ENCODE results near the gene CNIH3.

Gene CNIH3

GRCh38 chr1:224767676-224768075 lies 151.6 kb downstream of the CNIH3 start:
- DNase-seq (ENCODE audit: low read depth in 2 of 3, low spot score in 1 of 3), result no peak

DNA sequence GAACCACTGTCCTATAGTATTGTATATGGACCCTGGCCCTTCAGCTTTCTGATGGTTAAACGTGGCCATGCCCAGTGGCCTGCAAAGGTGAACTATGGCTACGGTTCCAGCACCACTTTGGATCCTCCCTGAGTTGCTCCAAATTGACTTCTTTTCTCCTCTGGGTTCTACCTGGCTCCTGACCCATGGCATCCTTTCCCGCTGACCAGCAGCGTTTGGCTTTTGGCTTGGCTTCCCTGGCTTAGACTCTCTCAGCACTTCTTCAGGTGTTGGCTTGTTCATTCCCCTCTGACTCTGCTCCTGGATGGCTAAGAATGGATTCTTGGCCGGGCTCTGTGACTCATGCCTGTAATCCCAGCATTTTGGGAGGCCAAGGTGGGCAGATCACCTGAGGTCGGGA lies 152.9 kb downstream of the CNIH3 start:
- no peak for DNase-seq (ENCODE audit: low read depth in 2 of 3, low spot score in 1 of 3)

DNA sequence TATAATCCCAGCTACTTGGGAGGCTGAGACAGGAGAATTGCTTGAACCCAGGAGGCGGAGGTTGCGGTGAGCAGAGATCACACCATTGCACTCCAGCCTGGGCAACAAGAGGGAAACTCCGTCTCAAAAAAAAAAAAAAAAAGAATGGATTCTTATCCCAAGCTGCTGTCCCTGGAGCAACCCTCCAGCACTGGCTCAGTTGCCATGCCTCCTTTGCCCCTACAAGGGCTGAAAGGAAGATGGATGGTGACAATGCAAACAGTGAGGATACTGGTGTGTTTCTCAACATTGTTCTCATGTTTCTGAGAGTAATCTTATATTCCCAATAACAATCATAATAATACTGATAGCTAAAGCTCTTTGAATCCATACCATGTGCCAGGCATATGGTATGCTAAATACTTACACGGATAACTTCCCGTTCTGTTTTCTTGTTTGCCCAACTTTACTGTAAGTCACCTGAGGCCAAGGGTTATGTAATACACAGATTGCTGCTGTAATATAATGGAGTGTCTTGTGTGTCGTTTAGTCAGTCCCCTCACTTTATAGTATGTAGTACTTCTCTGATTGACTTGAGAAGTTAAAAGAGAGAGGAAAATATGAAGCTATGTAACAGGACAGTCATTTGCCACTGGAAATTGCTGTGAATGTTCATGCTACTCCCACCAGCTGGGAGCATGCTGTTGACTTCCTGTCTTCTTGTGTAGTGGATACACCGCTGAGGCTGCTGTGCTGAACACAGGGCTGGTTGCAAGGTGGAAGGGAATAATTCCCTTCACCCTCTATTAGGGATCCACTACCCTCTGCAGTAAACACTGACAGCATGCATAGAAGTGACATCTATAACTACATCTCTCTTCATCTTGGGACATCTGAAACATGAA lies 153.6 kb downstream of the CNIH3 start:
- DNase-seq (ENCODE audit: low read depth in 2 of 3, low spot score in 1 of 3), result no peak

GRCh38 chr1:224770336-224770693 lies 154.2 kb downstream of the CNIH3 start:
- no peak for DNase-seq (ENCODE audit: low read depth in 2 of 3, low spot score in 1 of 3)

- no peak for DNase-seq (ENCODE audit: low read depth in 2 of 3, low spot score in 1 of 3)
Measured at GRCh38 chr1:224773646-224774045, 157.5 kb downstream of the CNIH3 start.

DNA sequence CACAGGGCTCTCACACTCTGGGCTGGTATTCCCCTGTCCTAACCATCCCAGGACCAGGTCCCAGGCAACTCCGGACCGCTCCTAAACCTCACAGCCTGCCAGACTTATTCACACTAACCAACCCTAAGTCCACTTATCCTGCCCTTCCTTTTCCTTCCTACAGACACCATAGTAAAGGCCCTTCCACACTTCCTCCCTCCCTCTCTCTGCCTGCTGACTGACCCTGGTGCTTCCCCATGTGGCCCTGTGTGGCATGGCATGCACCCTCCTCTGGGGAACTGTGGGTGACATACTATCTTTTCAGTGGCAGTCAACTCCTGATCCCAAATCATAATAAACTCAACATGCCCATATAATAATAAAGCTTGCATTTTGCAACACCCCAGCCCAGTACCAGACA lies 158.3 kb downstream of the CNIH3 start:
- DNase-seq (ENCODE audit: low read depth in 2 of 3, low spot score in 1 of 3), result no peak

- DNase-seq (ENCODE audit: low read depth in 2 of 3, low spot score in 1 of 3), result no peak
Measured at GRCh38 chr1:224777180-224777579, 161.1 kb downstream of the CNIH3 start.

DNA sequence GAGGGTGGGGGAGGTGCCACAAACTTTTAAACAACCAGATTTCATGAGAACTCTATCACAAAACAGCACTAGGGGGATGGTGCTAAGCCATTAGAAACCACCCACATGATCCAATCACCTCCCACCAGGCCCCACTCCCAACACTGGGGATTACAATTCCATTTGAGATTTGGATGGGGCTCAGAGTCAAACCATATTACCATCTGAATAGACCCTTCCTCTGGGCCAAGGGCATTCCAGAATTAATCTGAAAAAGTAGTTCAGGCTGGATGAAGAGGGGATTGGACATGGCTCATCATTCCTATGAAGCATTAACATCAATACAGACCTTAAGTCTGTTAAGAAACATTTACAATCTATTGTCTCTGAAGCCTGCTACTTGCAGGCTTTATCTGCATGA lies 163.4 kb downstream of the CNIH3 start:
- no peak for DNase-seq (ENCODE audit: low read depth in 2 of 3, low spot score in 1 of 3)

DNA sequence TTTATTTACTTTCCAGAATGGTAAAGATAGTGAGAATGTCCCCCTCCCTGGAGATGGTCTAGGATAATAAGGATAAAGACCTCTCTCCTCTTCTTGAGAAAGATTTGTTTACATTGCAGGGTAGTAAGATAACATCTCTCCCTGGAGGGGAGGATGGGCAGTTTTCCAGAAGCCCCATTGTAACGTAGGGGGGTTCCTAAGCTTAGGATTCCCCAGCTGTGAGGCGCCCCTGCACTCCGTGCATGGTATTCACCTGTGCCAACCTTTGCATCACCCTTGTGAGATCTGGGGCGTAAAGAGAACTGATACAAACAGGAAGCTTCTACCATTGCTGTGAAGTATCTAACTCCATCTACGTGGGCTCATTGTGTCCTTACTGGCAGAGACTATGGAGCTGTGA lies 164.6 kb downstream of the CNIH3 start:
- no peak for DNase-seq (ENCODE audit: low read depth in 2 of 3, low spot score in 1 of 3)

DNA sequence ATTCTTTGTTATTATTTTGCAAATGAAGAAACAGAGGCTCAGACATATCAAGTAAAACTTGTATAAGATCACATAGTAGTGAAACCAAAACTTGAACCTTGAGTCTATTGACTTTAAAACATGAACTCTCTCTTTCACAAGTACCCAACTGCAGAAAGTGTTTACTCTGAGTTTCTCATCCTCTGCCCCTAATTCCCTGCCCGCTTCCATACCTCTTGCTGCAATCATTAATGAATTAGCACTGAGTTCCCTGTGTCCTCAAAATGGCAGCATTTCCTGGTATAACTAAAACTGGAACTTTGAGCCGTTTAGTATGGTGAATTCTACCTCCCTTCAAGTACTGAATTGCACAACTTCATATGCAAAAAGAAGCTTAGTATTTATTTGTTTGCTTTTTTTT lies 165.7 kb downstream of the CNIH3 start:
- no peak for DNase-seq (ENCODE audit: low read depth in 2 of 3, low spot score in 1 of 3)

- DNase-seq (ENCODE audit: low read depth in 2 of 3, low spot score in 1 of 3), result no peak
Measured at GRCh38 chr1:224782281-224783000, 166.3 kb downstream of the CNIH3 start.

DNA sequence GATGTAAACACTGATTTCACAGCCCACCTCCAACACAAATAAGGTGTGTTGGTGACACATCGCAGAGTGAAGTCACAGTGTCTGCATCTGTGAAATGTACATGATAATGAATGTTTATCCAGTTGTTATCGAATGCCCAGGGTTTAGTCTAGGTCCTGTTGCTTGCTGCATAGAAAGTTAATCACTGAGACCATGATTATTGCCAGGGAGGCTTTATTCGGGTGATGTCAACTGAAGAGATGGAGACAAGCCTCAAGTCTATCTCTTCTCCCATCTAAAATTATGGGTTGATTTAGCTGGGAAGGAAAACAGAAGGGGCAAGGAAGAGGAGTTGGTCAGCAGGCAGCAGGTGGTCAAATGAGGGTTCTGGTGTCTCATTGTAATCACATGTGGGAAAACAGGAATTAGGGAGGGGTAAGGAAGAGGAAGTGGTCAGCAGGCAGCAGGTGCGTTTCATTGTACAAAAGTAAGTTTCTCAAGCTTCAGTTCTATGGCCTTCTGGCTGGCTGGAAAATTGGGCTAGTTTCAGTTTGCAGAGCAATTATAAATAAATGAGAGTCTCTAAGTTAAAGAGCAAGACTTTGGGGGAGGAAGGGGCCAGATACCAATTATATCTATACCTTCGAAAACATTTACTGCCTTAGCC lies 167.0 kb downstream of the CNIH3 start:
- DNase-seq (ENCODE audit: low read depth in 2 of 3, low spot score in 1 of 3), result no peak

- DNase-seq (ENCODE audit: low read depth in 2 of 3, low spot score in 1 of 3), result no peak
Measured at GRCh38 chr1:224784265-224785039, 168.3 kb downstream of the CNIH3 start.

GRCh38 chr1:224785040-224785328 lies 168.9 kb downstream of the CNIH3 start:
- no peak for DNase-seq (ENCODE audit: low read depth in 2 of 3, low spot score in 1 of 3)

GRCh38 chr1:224785622-224786021 lies 169.5 kb downstream of the CNIH3 start:
- DNase-seq (ENCODE audit: low read depth in 2 of 3, low spot score in 1 of 3), result no peak

DNA sequence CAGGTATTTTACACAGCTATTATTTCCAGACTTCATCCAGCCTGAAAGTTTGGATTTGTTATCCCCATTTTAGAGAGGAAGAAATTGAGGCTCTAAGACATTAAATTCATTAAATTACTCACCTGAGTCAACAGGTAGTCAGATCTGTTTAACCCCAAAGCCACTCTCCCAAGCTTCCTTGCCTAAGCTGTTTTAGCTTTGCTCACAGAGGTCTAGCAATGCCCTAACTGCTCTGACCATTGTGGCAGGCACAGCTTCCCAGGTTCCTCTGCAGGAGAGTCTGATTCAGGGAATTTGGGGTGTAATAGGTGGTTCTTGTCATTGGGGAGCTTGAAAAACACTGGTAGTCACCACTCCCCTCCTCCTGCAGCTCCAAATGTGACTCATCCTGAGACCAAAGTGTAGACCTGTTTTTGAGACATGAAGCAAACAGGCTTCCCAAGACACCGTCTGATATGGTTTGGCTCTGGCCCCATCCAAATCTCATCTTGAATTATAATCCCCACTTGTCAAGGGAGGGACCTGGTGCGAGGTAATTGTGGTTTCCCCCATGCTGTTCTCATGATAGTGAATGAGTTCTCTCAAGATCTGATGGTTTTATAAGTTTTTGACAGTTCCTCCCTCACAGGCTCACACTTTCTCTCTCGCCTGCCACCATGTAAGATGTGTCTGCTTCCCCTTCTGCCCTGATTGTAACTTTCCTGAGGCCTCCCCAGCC lies 170.6 kb downstream of the CNIH3 start:
- DNase-seq (ENCODE audit: low read depth in 2 of 3, low spot score in 1 of 3), result no peak

DNA sequence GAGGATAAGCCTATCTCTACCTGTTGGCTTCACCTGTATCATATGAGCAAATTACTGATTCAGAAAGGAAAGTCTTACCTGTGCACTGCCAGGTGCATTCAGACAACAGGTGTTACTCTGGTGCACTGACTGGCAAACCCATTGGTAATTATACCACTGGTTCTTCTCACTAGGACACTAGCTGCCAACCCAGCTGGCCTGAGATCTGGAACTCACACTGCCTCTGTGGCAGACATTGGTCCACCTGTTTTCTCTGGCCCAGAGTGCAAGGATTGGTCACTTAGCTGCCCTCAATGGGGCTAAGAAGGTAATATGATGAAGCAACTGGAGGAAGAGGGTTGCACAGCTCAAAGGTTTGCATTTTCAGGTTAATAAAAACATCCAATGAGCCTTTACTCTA lies 173.2 kb downstream of the CNIH3 start:
- DNase-seq (ENCODE audit: low read depth in 2 of 3, low spot score in 1 of 3), result no peak

Measured in stimulated activated CD4-positive, alpha-beta T cell treated with anti-CD3 and anti-CD28 coated beads, Interleukin-12 subunit alpha, Interleukin-12 subunit beta, amount 100 ng/mL, for 48 hours (primary cell).